HepG2 (cell line): ENCODE data around the gene ISCU. TPM values are rescaled to one million over a fixed set of nuclear protein-coding genes. Genes with fewer than 3 reads are reported as not detected.

Experiments used
- ARNT2 ChIP-seq: sonication (generic); formaldehyde crosslinking; IDR thresholded peaks from 2 replicates; pipeline ENCODE4 v1.8.0; 2022; ENCODE audit warnings: mild to moderate bottlenecking, low read depth, missing genetic modification reagents, moderate library complexity
- ATF3 ChIP-seq: sonication (generic); formaldehyde crosslinking; IDR thresholded peaks from 2 replicates; pipeline ENCODE4 v1.4.0; 2020; ENCODE audit warnings: missing genetic modification reagents
- ATF7 ChIP-seq, 2 experiments: fragments of 450-650 bp in 1 of 2; sonication (generic) in 1 of 2; formaldehyde crosslinking in 1 of 2; IDR thresholded peaks; 2 replicates each; pipeline versions ENCODE4 v1.4.0 to v1.6.1; 2016 to 2020; ENCODE audit warnings: antibody characterized with exemption in 1 of 2, mild to moderate bottlenecking in 1 of 2, missing genetic modification reagents in 1 of 2
- CREB1 ChIP-seq, 2 experiments: fragments of 450-650 bp in 1 of 2; IDR thresholded peaks; 2 replicates each; pipeline ENCODE4 v1.6.1; 2016 to 2017; ENCODE audit warnings: control low read depth in 1 of 2, mild to moderate bottlenecking in 1 of 2, missing compliant biosample characterization in 1 of 2, missing genetic modification characterization in 1 of 2
- JUND ChIP-seq: sonication (generic); formaldehyde crosslinking; IDR thresholded peaks from 2 replicates; pipeline ENCODE4 v1.8.0; 2022; ENCODE audit warnings: mild to moderate bottlenecking, missing genetic modification reagents
- KDM6A ChIP-seq: IDR thresholded peaks from 2 replicates; pipeline ENCODE4 v1.6.1; 2016; ENCODE audit warnings: low read depth
- RELA ChIP-seq: sonication (generic); formaldehyde crosslinking; IDR thresholded peaks from 2 replicates; pipeline ENCODE4 v1.4.0; 2020; ENCODE audit warnings: missing genetic modification reagents
- RXRA ChIP-seq: sonication (generic); formaldehyde crosslinking; IDR thresholded peaks from 2 replicates; pipeline ENCODE4 v1.5.1; 2020; ENCODE audit warnings: missing genetic modification reagents
- RXRB ChIP-seq: IDR thresholded peaks from 2 replicates; pipeline ENCODE4 v1.6.1; 2016; ENCODE audit warnings: borderline replicate concordance, missing genetic modification reagents, missing compliant biosample characterization
- ZNF546 ChIP-seq: sonication (generic); formaldehyde crosslinking; conservative IDR thresholded peaks from 2 replicates; pipeline ENCODE4 v1.8.1; 2023; ENCODE audit warnings: mild to moderate bottlenecking, missing genetic modification reagents
- ZNF576 ChIP-seq: sonication (generic); formaldehyde crosslinking; IDR thresholded peaks from 2 replicates; pipeline ENCODE4 v1.4.0; 2020; ENCODE audit warnings: mild to moderate bottlenecking, missing genetic modification reagents
- ZNF598 ChIP-seq: sonication (generic); formaldehyde crosslinking; IDR thresholded peaks from 2 replicates; pipeline ENCODE4 v1.5.1; 2020; ENCODE audit warnings: mild to moderate bottlenecking, missing genetic modification reagents, borderline replicate concordance
- ZNF674 ChIP-seq: sonication (generic); formaldehyde crosslinking; IDR thresholded peaks from 2 replicates; pipeline ENCODE4 v1.5.0; 2020; ENCODE audit warnings: low read depth, mild to moderate bottlenecking, missing genetic modification reagents
- ZNF687 ChIP-seq: sonication (generic); formaldehyde crosslinking; IDR thresholded peaks from 2 replicates; pipeline ENCODE4 v1.5.1; 2020; ENCODE audit warnings: mild to moderate bottlenecking, missing genetic modification reagents, moderate library complexity
- polyA plus RNA-seq, 8 experiments: library from polyadenylated mRNA; depleted of rRNA in 3 of 8; stranded (reverse) in 7 of 8; unstranded in 1 of 8; fragments of >200 nt; fragmentation: Illumina TruSeq in 4 of 8; extraction: Trizol in 4 of 8; gene quantifications; 2 replicates each; pipeline versions ENCODE4 v1.2.1 to v1.2.3, GENCODE V29; 2011 to 2016; ENCODE audit warnings: low read depth in 4 of 8, missing spikeins in 1 of 8, mixed read lengths in 1 of 8; ENCODE audit not compliant: insufficient read depth in 1 of 8
- total RNA-seq, 5 experiments: library from RNA; depleted of rRNA; stranded (reverse); fragments of >200 nt; fragmentation: Illumina TruSeq; extraction: Trizol; gene quantifications; 2 replicates each; pipeline ENCODE4 v1.2.3, GENCODE V29; 2016; ENCODE audit warnings: low read depth in 1 of 5
- TF ChIP-seq, protein P1 (sequence below): sonication (generic); formaldehyde crosslinking; IDR thresholded peaks from 2 replicates; pipeline ENCODE4 v1.9.0; 2021; ENCODE audit warnings: mild to moderate bottlenecking, missing genetic modification reagents
- TF ChIP-seq, protein P2 (sequence below): sonication (generic); formaldehyde crosslinking; IDR thresholded peaks from 2 replicates; pipeline ENCODE4 v1.8.0; 2022; ENCODE audit warnings: missing genetic modification reagents, mild to moderate bottlenecking, borderline replicate concordance

ISCU gene
- total and polyA plus RNA-seq, 2 of the 13 experiments (the other 11 are each of a cell fraction or from before 2014, with no cell fraction given) = 94.4 to 107 TPM

DNA sequence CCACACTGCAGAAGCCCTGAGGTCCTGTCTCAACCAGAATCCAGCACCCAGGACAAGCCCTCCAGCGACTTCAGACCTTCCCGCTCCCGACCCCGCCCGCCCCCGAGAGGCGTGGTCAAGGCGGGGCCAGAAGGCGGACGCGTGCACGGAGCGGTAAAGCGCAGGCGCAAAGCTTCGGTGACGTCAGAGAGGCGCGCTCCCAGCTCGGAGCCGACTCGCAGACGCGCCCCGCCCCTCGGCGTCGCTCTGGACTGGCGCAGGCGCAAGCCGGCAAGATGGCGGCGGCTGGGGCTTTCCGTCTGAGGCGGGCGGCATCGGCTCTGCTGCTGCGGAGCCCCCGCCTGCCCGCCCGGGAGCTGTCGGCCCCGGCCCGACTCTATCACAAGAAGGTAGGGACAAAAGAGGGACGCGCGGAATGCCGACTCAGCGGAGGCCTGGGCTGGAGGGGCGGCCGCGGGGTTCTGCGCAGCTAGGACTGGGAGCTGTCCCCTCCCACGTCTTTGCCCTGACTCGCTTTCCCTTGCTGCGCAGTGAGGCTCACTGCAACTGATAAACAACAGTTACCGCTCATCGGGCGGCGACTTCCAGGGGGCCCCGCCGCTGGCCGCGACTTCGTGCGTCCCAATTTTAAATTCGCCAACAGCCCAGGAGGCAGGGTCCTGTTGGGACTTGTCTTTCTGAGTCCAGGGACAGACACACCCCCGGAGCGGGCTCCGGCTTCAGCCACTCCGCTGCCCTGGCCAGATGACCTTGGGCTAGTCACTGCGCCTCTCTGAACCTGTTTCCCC lies at the start of gene ISCU (continued):
- TF ChIP-seq, protein P1, sequence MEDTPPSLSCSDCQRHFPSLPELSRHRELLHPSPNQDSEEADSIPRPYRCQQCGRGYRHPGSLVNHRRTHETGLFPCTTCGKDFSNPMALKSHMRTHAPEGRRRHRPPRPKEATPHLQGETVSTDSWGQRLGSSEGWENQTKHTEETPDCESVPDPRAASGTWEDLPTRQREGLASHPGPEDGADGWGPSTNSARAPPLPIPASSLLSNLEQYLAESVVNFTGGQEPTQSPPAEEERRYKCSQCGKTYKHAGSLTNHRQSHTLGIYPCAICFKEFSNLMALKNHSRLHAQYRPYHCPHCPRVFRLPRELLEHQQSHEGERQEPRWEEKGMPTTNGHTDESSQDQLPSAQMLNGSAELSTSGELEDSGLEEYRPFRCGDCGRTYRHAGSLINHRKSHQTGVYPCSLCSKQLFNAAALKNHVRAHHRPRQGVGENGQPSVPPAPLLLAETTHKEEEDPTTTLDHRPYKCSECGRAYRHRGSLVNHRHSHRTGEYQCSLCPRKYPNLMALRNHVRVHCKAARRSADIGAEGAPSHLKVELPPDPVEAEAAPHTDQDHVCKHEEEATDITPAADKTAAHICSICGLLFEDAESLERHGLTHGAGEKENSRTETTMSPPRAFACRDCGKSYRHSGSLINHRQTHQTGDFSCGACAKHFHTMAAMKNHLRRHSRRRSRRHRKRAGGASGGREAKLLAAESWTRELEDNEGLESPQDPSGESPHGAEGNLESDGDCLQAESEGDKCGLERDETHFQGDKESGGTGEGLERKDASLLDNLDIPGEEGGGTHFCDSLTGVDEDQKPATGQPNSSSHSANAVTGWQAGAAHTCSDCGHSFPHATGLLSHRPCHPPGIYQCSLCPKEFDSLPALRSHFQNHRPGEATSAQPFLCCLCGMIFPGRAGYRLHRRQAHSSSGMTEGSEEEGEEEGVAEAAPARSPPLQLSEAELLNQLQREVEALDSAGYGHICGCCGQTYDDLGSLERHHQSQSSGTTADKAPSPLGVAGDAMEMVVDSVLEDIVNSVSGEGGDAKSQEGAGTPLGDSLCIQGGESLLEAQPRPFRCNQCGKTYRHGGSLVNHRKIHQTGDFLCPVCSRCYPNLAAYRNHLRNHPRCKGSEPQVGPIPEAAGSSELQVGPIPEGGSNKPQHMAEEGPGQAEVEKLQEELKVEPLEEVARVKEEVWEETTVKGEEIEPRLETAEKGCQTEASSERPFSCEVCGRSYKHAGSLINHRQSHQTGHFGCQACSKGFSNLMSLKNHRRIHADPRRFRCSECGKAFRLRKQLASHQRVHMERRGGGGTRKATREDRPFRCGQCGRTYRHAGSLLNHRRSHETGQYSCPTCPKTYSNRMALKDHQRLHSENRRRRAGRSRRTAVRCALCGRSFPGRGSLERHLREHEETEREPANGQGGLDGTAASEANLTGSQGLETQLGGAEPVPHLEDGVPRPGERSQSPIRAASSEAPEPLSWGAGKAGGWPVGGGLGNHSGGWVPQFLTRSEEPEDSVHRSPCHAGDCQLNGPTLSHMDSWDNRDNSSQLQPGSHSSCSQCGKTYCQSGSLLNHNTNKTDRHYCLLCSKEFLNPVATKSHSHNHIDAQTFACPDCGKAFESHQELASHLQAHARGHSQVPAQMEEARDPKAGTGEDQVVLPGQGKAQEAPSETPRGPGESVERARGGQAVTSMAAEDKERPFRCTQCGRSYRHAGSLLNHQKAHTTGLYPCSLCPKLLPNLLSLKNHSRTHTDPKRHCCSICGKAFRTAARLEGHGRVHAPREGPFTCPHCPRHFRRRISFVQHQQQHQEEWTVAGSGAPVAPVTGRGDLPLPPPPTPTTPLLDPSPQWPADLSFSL (CRISPR knock-in tag) = no peak
- TF ChIP-seq JUND (CRISPR knock-in tag) (no peak), ZNF576 (CRISPR knock-in tag) (no peak; the same call in 1 of the 2 replicates), ZNF598 (CRISPR knock-in tag) (no peak; the same call in 1 of the 2 replicates), ZNF674 (CRISPR knock-in tag) (no peak), ZNF546 (no peak), ATF3 (no peak; the same call in 1 of the 2 replicates), KDM6A (CRISPR knock-in tag) (no peak), CREB1 (IDR thresholded peaks at IDR 0.05) (peak; percentile 99), CREB1 (CRISPR knock-in tag; IDR thresholded peaks at IDR 0.05) (peak; percentile 91), ZNF687 (CRISPR knock-in tag) (peak; percentile 78), RXRB (CRISPR knock-in tag) (no peak), ATF7 (IDR thresholded peaks at IDR 0.05) (peak; percentile 81), ATF7 (CRISPR knock-in tag; IDR thresholded peaks at IDR 0.05) (no peak), RXRA (CRISPR knock-in tag) (no peak), ARNT2 (CRISPR knock-in tag) (peak; percentile 66), RELA (CRISPR knock-in tag) (no peak)
- TF ChIP-seq, protein P2, sequence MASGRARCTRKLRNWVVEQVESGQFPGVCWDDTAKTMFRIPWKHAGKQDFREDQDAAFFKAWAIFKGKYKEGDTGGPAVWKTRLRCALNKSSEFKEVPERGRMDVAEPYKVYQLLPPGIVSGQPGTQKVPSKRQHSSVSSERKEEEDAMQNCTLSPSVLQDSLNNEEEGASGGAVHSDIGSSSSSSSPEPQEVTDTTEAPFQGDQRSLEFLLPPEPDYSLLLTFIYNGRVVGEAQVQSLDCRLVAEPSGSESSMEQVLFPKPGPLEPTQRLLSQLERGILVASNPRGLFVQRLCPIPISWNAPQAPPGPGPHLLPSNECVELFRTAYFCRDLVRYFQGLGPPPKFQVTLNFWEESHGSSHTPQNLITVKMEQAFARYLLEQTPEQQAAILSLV (CRISPR knock-in tag) = peak; percentile 75; the same call in 1 of the 2 replicates
